Measurements from ENCODE around the gene ESPN.

The ESPN gene

GRCh38 chr1:6497215-6497866, 72.8 kb downstream of the ESPN start:
- DNase-seq (ENCODE audit: low read depth in 3 of 3) = peak; percentile 9 to 47 (median 18)

- no peak for DNase-seq (ENCODE audit: low read depth in 3 of 3)
Measured at GRCh38 chr1:6497867-6498575, 73.4 kb downstream of the ESPN start.

- DNase-seq (ENCODE audit: low read depth in 3 of 3) = no peak
Measured at GRCh38 chr1:6498576-6499111, 74.1 kb downstream of the ESPN start.

- DNase-seq (ENCODE audit: low read depth in 3 of 3) = no peak
Measured at GRCh38 chr1:6499296-6499695, 74.7 kb downstream of the ESPN start.

- DNase-seq (ENCODE audit: low read depth in 3 of 3) = no peak
Measured at GRCh38 chr1:6500544-6501278, 76.1 kb downstream of the ESPN start.

GRCh38 chr1:6501279-6501813, 76.8 kb downstream of the ESPN start:
- no peak for DNase-seq (ENCODE audit: low read depth in 3 of 3)

- DNase-seq (ENCODE audit: low read depth in 3 of 3) = no peak
Measured at GRCh38 chr1:6502000-6502891, 77.7 kb downstream of the ESPN start.

GRCh38 chr1:6503884-6504602, 79.5 kb downstream of the ESPN start:
- no peak for DNase-seq (ENCODE audit: low read depth in 3 of 3)

- no peak for DNase-seq (ENCODE audit: low read depth in 3 of 3)
Measured at GRCh38 chr1:6504887-6505286, 80.3 kb downstream of the ESPN start.

GRCh38 chr1:6505367-6506209, 81.0 kb downstream of the ESPN start:
- DNase-seq (ENCODE audit: low read depth in 3 of 3) = no peak

- no peak for DNase-seq (ENCODE audit: low read depth in 3 of 3)
Measured at GRCh38 chr1:6506210-6507036, 81.8 kb downstream of the ESPN start.

GRCh38 chr1:6507037-6507428, 82.5 kb downstream of the ESPN start:
- no peak for DNase-seq (ENCODE audit: low read depth in 3 of 3)

- no peak for DNase-seq (ENCODE audit: low read depth in 3 of 3)
Measured at GRCh38 chr1:6507461-6507911, 82.9 kb downstream of the ESPN start.

GRCh38 chr1:6508154-6508815, 83.7 kb downstream of the ESPN start:
- no peak for DNase-seq (ENCODE audit: low read depth in 3 of 3)

GRCh38 chr1:6508816-6509189, 84.2 kb downstream of the ESPN start:
- no peak for DNase-seq (ENCODE audit: low read depth in 3 of 3)

GRCh38 chr1:6509220-6509918, 84.8 kb downstream of the ESPN start:
- DNase-seq (ENCODE audit: low read depth in 3 of 3) = no peak

- no peak for DNase-seq (ENCODE audit: low read depth in 3 of 3)
Measured at GRCh38 chr1:6509919-6510291, 85.3 kb downstream of the ESPN start.

- DNase-seq (ENCODE audit: low read depth in 3 of 3) = no peak
Measured at GRCh38 chr1:6510493-6510892, 85.9 kb downstream of the ESPN start.
